Stimulated activated CD8-positive, alpha-beta memory T cell treated with anti-CD3 and anti-CD28 coated beads, Interleukin-4, amount 100 ng/mL, for 24 hours (primary cell): ENCODE measurements around the gene LRP1B.

Experiments used
- DNase-seq: peaks from one replicate; pipeline ENCODE4 v3.0.0-alpha.2; 2020; ENCODE audit warnings: low read depth

LRP1B gene

DNA sequence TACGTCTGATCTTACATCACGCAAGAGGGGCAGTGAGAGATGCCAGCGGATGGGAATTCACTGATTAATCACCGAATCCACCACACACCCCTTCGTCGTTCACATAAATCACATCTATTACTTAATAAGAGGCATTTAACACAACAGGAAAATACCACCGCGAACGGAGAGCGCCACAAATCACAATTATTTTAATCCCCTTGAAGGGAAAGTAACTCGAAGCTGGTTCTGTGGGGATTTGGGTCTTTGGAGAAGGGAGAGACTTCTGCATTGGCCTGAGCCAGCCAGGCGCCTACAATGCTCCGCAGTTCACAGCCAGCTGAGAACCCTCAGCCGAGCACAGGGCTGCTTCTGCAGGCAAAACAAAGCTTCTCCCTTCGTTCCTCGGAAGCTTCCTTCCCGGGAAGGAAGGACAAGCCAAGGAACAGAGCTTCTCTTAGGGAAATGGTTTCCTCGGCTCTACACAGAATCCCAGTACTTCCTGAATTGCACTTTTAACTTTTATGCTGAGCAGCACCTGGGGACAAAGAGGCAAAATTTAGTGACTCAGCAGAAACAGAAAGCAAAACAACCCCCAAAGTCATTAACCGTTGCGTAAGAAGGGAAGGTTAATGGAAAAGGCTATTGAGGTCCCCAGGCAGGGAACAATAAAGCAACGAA is at the start of gene LRP1B:
Gene LRP1B (minus strand): TSS at position 7 of the 660 bp plus-strand sequence. CDS start 287 bp downstream, outside the sequence.
- no peak for DNase-seq

DNA sequence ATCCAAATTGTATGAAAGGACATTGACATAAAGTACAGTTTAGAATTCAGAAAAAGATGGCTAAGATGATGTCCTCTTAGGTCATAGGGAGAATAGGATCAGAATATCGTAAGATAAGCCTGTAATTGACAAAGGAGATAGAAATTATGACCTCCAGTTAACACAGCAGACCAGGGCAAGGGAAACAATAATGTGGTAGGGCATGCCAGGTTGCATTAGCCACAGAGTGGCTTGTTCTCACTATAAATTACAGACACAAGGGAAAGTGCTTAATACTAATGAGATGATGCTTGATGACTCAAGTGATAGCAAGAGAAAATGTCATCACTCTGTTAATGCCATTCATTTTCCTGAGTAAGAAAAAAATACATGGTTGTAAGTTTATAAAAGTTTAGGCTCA is 48.9 kb upstream of the LRP1B start:
- DNase-seq: no peak

DNA sequence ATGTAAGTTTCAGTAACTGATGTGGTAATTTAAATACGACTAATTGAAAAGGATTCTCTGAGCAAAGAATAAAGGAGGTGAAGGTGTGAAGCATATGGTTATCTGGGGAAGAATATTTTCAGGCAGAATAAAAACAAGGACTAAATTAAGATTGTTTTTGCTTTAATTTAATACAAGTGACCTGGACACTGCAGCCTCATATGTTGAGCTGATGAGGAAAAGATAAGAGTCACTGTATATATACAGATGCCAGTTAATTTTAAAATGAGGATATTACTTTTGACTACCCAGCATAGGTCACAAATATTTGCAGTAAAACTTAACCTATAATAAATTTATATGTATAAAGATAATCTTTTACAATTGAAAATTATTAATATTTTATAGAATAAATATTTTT is 47.8 kb upstream of the LRP1B start:
- no peak for DNase-seq

DNA sequence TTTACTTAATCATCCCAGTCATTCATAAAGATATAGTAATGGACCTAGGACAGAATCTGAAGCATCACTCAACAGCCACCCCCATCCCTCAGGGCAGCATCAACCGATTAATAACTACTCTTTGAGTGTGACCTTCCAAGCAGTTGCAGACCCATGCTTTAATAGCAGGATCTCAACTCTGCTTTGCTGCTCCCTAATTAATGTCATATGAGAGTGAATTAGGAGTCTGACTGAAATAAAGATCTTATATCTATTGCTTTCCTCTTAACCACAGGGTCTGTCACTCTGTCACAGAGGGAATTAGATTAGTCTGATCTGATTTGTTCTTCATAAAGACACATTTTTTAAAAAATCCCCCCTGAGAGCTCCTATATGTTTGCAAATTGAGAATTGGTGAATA is 46.1 kb upstream of the LRP1B start:
- DNase-seq: no peak

DNA sequence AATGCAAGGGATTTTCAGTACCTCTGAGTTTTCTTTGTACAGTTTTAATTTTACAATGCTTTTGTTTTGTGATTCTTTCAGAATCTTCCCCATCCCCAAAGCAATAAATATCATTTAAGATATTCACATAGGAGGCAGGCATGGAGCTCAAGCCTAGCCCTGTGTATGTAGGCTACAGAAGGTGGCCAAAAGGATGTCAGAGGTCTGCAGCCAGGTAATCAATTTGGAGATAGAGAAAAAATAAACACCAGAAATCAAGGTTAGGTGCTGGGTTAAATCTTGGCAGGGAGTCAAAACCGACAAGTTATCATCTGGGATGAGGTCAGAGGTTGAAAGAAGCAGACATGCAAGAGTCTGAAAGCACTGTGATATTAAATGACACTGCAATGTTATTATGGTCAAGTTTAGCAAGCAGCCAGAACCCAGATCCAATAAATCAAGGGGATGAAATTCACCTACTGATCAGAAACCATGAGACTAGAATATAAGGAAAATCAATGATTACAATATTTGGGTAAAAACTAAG is 45.1 kb upstream of the LRP1B start:
- no peak for DNase-seq

DNA sequence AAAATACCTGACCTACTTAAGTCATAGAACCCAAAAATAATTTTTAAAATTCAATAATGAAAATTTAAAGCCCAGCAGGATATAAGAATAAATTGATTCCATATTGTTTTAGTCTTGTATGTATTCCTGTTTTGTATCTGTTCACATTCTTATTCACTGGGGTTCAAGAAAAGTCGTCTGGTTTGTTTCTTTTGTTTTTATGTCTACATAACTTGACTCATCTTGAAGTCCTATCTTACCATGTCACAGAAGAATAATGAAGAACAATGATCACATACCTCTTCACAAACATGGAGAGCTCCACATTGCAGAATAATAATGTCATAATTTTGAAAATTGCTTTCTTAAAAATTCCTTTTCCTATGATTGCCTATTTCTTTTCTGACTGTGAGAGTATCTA is 43.4 kb upstream of the LRP1B start:
- no peak for DNase-seq

DNA sequence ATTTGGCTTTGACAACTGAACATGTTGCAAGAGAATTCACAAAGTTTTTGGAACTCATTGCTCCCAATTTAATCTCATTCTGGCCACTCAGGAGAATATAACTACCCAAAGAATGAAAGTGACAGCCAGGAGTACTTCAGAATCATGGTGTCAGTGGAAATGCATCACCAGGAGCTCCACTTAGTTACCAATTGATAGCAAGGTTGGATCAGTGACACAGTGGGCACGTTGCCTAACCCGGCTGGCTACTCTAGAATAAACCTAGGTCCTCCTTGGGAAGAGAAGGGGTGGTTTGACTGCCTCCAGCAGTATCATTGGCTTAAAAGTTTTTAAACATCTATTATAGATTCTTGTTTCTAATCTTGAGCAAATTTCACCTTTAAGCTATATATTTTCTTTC is 40.0 kb upstream of the LRP1B start:
- DNase-seq: no peak

DNA sequence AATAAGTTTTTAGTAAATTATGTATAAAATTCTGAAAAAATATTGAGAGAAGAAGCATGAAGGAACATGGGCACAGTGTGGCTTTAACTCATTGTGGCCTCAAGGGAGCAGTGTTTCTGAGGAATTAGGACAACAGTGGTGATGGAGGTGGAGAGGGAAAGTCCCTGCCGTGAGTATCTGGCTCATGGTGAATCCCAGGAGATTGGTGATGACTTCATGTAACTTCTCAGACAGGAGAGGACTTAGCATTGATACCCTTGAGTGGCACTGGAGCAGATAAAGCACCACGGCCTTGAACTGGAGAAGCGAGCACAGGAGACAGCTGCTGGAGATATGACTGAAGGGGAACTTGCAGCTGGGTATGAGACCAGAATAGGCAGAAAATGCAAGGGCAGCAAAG is 35.0 kb upstream of the LRP1B start:
- no peak for DNase-seq

DNA sequence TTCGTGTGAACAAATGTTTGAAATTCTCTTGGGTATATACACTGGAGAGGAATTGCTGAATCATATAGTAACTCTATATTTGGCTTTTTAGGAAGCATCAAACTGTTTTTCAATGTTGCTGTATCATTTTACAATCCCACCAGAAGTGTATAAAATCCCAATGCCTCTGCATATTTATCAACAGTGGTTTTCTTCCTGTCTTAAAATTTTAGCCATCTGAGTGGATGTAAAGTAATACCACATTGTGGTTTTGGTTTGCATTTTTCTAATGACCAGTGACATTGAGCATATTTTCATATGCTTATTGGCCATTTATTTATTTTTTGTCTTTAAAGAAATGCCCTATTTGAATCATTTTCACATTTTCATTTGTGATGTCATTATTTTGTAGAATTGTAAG is 22.8 kb upstream of the LRP1B start:
- DNase-seq: no peak

DNA sequence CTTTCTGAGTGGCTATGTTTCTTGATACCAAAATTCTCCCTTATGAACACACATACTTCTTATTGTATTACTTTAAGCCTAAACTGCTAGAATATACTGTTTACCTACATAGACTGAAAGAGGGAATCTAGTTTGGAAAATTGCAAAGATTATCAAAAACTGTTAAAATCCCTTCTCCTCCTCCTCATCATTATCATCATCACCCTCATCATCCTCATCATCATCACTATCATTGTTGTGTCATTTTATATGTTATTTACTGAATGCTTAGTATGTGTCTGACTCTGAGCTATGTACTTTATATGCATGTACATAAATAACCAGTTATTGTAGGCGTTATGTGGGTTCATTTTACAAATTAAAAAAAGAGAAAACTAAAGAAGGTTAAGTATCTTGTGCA is 19.6 kb upstream of the LRP1B start:
- DNase-seq: no peak

DNA sequence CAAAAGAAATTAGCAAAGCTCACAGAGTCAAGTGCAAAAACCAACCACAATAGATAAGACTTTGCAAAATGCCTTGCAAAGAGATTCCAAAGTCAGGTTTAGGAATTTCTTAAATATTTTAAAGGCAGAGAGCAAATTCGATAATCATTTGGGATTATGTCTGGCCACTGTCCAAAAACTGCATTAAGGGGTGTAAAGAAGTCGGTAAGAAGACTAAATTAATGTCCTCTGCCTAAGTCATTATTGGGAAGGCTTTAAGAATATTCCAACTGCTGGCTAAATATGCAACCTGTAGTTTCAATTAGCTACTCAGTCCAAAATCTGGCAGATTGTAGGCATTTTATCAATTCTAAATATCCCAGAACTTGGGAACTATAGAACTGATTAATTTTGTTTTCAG is 13.7 kb upstream of the LRP1B start:
- DNase-seq: no peak

DNA sequence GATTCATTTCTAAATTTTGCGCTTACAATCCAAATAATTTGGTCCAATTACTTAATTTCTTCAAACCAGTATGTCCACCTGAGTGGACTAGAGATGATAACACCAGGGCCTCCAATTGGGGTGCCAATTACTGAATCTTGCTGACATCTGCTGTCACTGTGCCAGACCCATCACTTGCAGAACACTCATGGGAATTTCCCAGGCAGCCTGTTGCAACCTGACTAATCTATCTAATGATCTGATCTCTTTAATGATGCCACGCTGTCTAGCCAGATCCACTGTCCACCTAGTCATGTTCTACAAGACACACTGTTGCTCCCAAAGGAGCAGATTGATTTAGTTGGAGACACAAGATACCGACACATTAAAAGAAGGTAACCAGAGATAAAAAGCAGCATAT is 11.8 kb upstream of the LRP1B start:
- DNase-seq: no peak

DNA sequence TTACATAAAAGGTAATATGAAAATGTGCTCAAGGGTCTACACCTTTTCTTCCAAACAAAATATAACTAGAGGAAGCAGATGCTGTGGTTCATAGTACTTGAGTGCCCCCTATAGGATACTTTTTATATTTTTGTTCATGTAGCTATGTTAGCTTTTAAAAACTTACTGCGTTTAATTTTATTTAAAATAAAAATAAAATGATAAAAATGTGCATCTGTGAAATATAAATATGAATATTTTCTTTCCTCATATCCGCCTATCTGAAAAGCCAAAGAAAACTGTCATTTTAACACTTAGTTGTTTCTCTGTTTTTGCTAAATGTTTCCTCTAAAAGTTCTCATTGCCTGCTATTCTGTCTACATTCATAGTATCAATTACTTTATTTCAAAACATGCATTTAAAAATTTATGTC is 9.6 kb upstream of the LRP1B start:
- DNase-seq: no peak

DNA sequence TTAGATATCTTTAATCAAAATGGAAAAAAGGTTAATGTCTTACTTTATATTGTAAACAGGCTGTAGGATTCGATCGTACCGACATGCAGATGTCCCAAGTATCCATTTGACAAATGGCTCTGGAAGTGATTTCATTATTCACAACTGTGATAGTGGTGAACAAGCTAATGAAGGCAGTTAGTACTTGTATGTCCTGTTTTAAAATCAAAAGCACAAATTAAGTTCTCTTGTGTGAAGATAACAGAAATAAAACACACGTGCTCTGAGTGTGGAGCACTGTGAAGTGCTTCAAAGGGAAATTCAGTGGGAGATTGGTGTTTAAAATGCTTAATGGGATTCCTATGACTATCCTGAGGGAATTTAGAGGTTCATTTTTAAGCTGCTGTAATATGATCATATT is 8.6 kb upstream of the LRP1B start:
- DNase-seq: no peak

DNA sequence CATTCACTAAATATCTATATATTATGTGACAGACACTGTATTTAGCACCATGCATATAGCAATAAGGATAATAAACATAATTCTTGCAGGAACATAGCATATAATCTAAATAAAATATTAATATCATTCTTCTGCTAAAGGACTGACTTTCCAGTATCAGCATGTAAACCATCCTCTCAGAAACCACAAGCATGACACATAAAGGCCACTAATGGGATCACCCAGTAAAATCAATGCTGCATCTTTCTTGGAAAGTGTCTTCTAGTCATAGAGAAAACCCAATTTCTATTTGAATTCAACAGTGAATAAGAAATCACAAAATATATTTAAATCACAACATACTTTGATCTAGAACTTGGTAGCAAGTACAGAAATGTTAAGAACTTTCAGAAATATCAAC is 5.8 kb upstream of the LRP1B start:
- DNase-seq: no peak

DNA sequence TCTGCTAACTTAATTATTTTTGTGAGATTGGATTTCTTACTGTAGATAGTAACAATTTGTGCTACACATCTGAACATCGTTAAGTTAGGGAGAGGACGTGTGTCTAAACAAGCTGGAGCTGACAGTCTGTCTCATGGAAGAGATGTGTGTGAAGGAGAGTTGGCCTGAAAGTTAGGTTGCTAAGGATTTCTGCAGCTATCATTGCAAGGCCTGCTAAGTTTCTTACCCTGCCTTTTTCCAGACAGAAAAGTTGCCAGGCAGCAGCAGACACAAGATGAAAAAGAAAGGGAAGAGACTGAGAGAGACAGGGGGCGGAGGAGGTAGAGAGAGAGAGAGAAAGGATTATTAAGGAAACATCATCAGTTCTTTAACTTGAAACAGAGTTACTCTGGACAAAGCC is 4.1 kb upstream of the LRP1B start:
- DNase-seq: no peak

DNA sequence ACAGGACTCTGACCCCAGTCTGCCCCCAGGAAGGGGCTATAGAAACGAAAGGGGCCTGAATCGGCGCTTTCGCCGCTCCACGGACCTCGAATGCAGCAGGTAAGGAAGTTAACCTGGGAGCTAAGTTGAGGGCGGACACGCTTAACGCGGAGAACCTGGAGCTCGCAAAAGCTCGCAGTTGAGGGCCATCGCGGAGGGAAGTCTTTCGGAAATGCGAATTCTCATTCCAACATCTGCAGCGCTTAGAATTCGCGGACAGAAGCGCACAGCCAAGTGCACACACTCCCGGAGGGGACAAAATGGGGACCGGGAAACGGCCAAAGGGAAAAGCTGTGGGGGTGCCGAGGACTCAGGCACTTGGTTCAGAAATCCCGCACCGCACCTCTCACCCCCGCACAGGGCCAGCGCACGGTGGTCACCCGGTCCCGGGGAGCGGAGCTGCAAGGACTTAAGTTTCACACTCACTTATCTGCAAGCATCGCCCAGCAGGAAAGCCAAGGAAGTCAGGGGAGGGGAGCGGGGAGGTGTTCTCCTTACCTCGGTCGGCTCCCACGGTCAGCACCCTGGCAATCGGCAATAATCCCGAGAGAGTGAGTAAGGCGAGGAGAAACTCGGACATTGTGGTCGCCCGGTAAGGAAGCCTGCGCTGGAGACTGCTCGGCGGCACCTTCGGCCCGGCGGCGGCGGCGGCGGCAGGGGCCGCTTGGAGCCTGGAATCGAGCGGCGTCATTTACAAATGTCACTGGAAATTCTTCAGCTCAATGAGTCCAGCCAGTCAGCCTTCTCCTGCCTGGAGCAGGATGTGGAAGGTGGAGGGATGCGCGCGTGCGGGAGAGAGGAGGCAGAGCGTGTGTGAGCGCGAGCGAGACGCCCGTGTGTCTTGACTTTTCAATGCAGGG is 456 bp downstream of the LRP1B start:
- DNase-seq: no peak

DNA sequence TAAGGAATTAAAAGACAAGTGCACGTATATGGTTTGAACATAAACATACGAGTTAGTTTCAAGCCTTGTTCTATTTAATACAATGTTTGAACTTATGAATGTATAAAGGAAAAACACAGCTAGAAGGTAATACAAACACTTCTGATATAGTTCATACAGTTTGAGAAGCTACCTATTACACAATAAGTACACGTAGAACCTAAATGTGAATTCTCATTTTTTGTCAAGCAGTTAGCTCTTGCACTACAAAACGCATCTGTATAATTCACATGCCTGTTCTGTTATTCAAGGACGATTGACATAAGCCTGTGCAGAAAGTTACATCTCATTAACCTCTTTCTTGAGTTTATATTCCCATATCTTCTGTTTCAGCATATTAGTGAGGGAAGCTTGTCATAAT is 2.7 kb downstream of the LRP1B start:
- DNase-seq: no peak

DNA sequence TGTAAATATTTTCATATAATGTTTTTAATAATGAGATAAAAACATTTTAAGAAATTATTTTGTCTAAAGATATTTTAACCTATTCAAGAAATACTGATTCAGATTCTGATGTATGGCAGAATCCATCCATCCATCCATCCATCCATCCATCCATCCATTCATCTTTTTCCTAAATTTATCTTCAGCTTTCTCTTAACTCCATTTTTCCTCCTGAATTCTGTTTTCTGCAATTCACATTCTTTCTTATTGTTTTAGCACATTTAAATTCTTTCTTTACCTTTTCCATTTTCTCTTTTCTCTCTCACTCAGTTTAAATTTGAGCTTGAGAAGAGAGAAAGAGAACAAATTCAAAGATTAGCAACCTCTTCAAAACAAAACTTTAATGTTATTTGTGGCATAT is 3.6 kb downstream of the LRP1B start:
- DNase-seq: no peak

DNA sequence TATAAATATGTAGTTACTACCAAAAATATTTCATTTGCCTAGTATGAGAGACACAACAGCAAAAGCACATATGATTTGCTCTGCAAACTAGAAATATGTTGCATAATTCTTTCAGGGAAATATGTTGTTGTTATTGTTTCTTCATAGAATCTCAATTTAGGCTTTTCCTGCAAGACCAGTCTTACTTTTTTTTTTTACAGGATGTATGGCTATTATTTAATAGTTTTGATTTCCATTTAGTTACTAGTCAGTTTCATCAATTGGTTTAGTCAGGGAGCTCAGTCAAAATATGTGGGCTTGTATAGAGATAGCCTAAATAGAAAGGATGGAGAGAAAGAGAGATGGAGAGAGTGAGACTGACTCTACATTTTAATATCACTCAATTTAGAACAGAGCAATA is 6.1 kb downstream of the LRP1B start:
- no peak for DNase-seq

DNA sequence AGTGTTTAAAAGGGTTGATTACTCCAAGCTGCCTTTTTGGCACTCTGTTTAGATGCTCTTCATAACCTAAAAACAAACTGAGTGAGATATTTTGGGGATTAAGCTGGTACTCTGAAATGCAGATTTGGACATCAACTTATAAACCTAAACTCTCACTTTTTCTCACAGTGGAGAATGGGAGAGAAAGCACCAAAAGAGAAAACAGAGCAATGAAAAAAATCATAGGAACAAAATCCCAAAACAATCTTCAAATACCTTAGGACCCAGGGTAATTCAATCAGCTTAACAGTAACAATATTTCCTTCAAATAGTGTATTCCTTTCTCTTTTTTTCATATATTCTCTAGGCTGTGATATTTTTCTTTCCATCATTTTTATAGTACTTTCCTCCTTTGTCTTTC is 11.5 kb downstream of the LRP1B start:
- DNase-seq: no peak

DNA sequence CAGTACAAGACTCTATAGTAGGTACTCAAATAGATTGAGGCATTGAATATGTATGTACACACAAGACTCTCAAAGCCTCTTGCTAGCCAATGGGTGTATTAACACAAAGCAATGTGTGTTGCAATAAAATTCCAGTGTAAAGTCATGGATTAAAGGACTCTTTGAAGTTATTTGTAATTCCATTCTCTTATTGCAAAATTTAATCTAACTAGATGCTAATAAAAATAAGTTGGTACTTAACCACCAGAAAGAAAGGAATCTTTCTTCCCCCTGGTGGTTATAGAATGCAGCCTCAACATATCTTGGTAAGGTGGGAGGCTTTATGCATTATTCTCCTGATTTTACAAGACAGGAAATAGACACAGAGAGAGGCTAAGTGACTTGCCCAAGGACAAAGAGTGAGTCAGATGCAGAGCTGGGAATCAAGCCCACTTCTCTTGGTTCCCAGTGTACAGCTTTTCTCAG is 18.0 kb downstream of the LRP1B start:
- DNase-seq: no peak

DNA sequence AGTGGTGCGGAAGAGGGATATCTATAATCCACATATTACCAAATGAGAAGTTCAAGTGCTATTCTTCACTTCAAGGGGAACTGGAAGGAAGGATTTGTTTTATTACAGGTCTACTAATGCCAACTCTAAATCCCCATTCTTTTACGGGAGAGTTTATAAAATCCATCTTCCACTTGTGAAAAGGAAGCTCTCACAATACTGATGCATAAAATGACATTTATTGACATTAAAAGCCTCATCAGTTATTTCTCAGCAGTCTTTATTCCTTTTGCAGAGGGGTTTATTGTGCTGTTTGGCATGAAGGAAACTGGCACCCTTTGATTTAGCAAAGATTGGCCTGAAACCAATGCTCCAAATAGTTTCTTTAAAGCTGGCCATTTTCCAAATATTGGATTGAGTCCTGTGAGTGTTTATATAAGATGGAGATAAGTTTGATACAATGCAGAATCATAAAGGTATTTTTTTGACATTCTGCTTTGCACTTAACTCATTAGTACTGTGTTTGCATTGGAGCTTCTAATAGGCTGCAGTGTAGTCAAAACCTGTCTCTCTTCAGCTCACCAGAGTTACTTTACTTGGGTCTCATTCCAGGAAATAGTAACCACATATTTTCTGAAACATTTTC is 26.6 kb downstream of the LRP1B start:
- DNase-seq: no peak
